Lower lobe of right lung (tissue), 2 donors: Measurements from ENCODE around the gene SUN3. TPM values are rescaled to one million over a fixed set of nuclear protein-coding genes. Genes with fewer than 3 reads are reported as not detected.
"Not testable (repeated sequence)": the region's sequence is repeated elsewhere in the genome, so short reads cannot be mapped to it uniquely, and the experiment has no call there.

Experiments used
- ATAC-seq, 2 donors: fragments of 200-7000 bp; cut with Tn5 transposase; one replicate each; pipeline ENCODE4 v1.9.1; 2020 to 2022; ENCODE audit warnings: mild to moderate bottlenecking in 2 of 2, moderate library complexity in 2 of 2
- DNase-seq: peaks from one replicate; pipeline ENCODE4 v3.0.0-alpha.2; 2020
- H3K27ac ChIP-seq: fragments of 200-600 bp; one replicate; pipeline ENCODE4 v1.8.0; 2022
- H3K27me3 ChIP-seq: fragments of 200-600 bp; one replicate; pipeline ENCODE4 v1.8.0; 2022; ENCODE audit warnings: low read depth
- H3K36me3 ChIP-seq: fragments of 200-600 bp; one replicate; pipeline ENCODE4 v1.8.0; 2022; ENCODE audit warnings: mild to moderate bottlenecking
- H3K4me1 ChIP-seq: fragments of 200-600 bp; one replicate; pipeline ENCODE4 v1.8.0; 2022
- H3K4me3 ChIP-seq: fragments of 200-600 bp; one replicate; pipeline ENCODE4 v1.8.0; 2022; ENCODE audit warnings: mild to moderate bottlenecking
- H3K9me3 ChIP-seq: fragments of 200-600 bp; one replicate; pipeline ENCODE4 v1.8.0; 2022
- CTCF ChIP-seq: fragments of 200-600 bp; IDR thresholded peaks from one replicate; pipeline ENCODE4 v1.8.0; 2022; ENCODE audit warnings: antibody characterized with exemption, mild to moderate bottlenecking
- intact Hi-C: fragments of 100-400 bp; cut with DNase I; formaldehyde crosslinking; loops from one replicate; pipeline ENCODE4 v1.11.0; 2022
- total RNA-seq: library from RNA; stranded (reverse); fragmentation: NEBNext Ultra II Directional; extraction: Animal tissue kit (Norgen Biotek cat#: 25700); gene quantifications from one replicate; pipeline ENCODE4 v1.2.1, GENCODE V29; 2021
- donor health status: DM: no; HTN: yes; CAD: no; lungs with severe emphysema.

Gene SUN3
- total RNA-seq, 1 donor from 2014 or later: not detected

DNA sequence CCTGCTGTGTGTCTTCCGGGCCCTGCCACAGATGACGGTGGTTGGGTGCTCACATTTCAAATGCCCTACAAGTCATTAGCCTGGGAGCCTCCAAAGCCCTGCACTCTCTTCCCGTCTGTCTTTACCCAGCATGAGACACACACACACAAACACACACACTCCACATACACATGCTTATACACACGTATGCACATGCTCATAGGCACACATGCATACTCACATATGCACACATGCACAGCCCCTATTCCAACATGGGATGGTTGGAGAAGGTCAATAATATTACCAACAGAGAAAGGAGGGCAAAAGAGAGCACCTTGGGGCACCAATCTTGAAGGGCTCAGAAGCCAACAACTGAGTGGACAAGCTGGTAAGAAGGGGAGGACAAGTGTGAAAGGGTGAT, 19.0 kb downstream of the SUN3 start:
- H3K27me3 ChIP-seq: peaks cover 3% of the 10 kb centered on the region
- no peaks in the 10 kb centered on the region for H3K9me3 ChIP-seq
- ATAC-seq: no peak
- H3K4me1 ChIP-seq: no peaks in the 10 kb centered on the region
- no peak for TF ChIP-seq CTCF
- intact Hi-C loops: no loop called here
- no peaks in the 10 kb centered on the region for H3K36me3 ChIP-seq
- no peak overlapping the region for H3K27ac ChIP-seq
- no peak for DNase-seq
- H3K4me3 ChIP-seq: no peak overlapping the region

- Histone ChIP-seq H3K27me3 (peaks cover 3% of the 10 kb centered on the region), H3K9me3 (no peaks in the 10 kb centered on the region), H3K36me3 (no peaks in the 10 kb centered on the region), H3K27ac (no peak overlapping the region), H3K4me3 (no peak overlapping the region), H3K4me1 (no peaks in the 10 kb centered on the region)
- ATAC-seq (no peak), DNase-seq (no peak)
- TF ChIP-seq CTCF: no peak
- intact Hi-C loops: no loop called here
These were observed 19.6 kb downstream of the SUN3 start for GRCh38 chr7:48009257-48009656.

GRCh38 chr7:48006866-48007265, 22.0 kb downstream of the SUN3 start:
- H3K9me3 ChIP-seq: no peaks in the 10 kb centered on the region
- no peak for ATAC-seq
- H3K36me3 ChIP-seq: no peaks in the 10 kb centered on the region
- no peak for TF ChIP-seq CTCF
- no peak for DNase-seq
- no peak overlapping the region for H3K27ac ChIP-seq
- H3K4me1 ChIP-seq: no peaks in the 10 kb centered on the region
- H3K4me3 ChIP-seq: no peak overlapping the region
- H3K27me3 ChIP-seq: peaks cover 3% of the 10 kb centered on the region
- intact Hi-C loops: no loop called here

GRCh38 chr7:48004638-48005037, 24.3 kb downstream of the SUN3 start:
- no peaks in the 10 kb centered on the region for H3K36me3 ChIP-seq
- TF ChIP-seq CTCF: no peak
- H3K27me3 ChIP-seq: peaks cover 3% of the 10 kb centered on the region
- no peak overlapping the region for H3K4me3 ChIP-seq
- no peak for ATAC-seq
- H3K9me3 ChIP-seq: no peaks in the 10 kb centered on the region
- no peak overlapping the region for H3K27ac ChIP-seq
- no peak for DNase-seq
- intact Hi-C loops: no loop called here
- H3K4me1 ChIP-seq: no peaks in the 10 kb centered on the region

GRCh38 chr7:48004032-48004431, 24.9 kb downstream of the SUN3 start:
- no peak for ATAC-seq
- H3K9me3 ChIP-seq: no peaks in the 10 kb centered on the region
- no peak for DNase-seq
- H3K36me3 ChIP-seq: no peaks in the 10 kb centered on the region
- no peaks in the 10 kb centered on the region for H3K4me1 ChIP-seq
- peaks cover 3% of the 10 kb centered on the region for H3K27me3 ChIP-seq
- no peak overlapping the region for H3K4me3 ChIP-seq
- TF ChIP-seq CTCF: no peak
- intact Hi-C loops: no loop called here
- no peak overlapping the region for H3K27ac ChIP-seq

- H3K27ac ChIP-seq, H3K4me1 ChIP-seq, ATAC-seq, intact Hi-C loops, H3K4me3 ChIP-seq, H3K9me3 ChIP-seq, H3K27me3 ChIP-seq, H3K36me3 ChIP-seq, DNase-seq: not testable (repeated sequence)
These were observed 28.7 kb downstream of the SUN3 start for GRCh38 chr7:48000164-48000563.
